ENCODE measurements around the gene KRTAP9-9. TPM values are rescaled to one million over a fixed set of nuclear protein-coding genes. Genes with fewer than 3 reads are reported as not detected.

The KRTAP9-9 gene
- total RNA-seq, result not detected

DNA sequence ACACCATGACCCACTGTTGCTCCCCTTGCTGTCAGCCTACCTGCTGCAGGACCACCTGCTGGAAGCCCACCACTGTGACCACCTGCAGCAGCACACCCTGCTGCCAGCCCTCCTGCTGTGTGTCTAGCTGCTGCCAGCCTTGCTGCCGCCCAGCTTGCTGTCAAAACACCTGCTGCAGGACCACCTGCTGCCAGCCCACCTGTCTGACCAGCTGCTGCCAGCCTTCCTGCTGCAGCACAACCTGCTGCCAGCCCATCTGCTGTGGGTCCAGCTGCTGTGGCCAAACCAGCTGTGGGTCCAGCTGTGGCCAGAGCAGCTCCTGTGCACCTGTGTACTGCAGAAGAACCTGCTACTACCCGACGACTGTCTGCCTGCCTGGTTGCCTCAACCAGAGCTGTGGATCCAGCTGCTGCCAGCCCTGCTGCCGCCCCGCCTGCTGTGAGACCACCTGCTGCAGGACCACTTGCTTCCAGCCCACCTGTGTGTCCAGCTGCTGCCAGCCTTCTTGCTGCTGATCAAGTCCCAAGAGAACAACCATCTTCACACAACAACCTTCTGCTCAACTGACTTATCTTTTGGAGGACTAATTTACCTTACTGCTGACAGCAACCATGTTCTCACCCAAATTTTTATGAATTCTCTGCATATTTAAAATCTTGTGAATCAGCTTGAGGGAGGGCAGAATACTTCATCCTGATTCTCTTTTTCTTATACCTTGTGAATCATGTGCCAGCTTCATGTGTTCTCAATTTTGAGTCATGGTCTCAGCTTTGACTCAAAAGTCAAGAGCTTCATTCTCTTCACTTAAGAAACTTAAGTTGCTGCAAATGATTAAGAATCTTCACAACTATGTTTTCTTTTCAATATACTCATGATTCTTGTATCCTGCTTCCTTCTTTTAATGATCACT lies at the start of gene KRTAP9-9:
Gene KRTAP9-9, plus strand, starts transcription at position 4 of the 910 bp plus-strand sequence.

GRCh38 chr17:41226598-41227095 lies 28.5 kb upstream of the KRTAP9-9 start, which contains the start of gene KRTAP9-2:
Gene KRTAP9-2 (plus strand): TSS chr17:41226648. CDS start chr17:41226655, 7 bp downstream.

GRCh38 chr17:41232399-41233105 lies 22.6 kb upstream of the KRTAP9-9 start, which contains the start of gene KRTAP9-3:
Gene KRTAP9-3 (plus strand): TSS chr17:41232449. CDS start chr17:41232502, 53 bp downstream.

DNA sequence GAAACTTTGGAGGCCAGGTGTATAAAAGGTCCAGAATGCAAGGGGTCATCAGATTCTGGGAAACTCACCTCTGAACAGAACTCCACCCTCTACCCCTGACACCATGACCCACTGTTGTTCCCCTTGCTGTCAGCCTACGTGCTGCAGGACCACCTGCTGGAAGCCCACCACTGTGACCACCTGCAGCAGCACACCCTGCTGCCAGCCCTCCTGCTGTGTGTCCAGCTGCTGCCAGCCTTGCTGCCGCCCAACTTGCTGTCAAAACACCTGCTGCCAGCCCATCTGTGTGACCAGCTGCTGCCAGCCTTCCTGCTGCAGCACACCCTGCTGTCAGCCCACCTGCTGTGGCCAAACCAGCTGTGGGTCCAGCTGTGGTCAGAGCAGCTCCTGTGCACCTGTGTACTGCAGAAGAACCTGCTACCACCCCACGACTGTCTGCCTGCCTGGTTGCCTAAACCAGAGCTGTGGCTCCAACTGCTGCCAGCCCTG lies 17.2 kb upstream of the KRTAP9-9 start, which contains the start of gene KRTAP9-8:
Gene KRTAP9-8, plus strand, starts transcription at position 51 of the 489 bp plus-strand sequence. Its CDS starts 53 bp downstream, at position 104.

GRCh38 chr17:41249637-41250240 lies 5.4 kb upstream of the KRTAP9-9 start, which contains the start of gene KRTAP9-4:
Gene KRTAP9-4 (plus strand): TSS chr17:41249687. CDS start chr17:41249721, 34 bp downstream.

GRCh38 chr17:41265078-41265477 lies 9.9 kb downstream of the KRTAP9-9 start, which contains the start of gene KRTAP9-6:
Gene KRTAP9-6 (plus strand): TSS chr17:41265378. CDS start chr17:41265378, 0 bp downstream.

GRCh38 chr17:41275648-41276190 lies 20.5 kb downstream of the KRTAP9-9 start, which contains the start of gene KRTAP9-7:
Gene KRTAP9-7 (plus strand): TSS chr17:41275698. CDS start chr17:41275698, 0 bp downstream.

DNA sequence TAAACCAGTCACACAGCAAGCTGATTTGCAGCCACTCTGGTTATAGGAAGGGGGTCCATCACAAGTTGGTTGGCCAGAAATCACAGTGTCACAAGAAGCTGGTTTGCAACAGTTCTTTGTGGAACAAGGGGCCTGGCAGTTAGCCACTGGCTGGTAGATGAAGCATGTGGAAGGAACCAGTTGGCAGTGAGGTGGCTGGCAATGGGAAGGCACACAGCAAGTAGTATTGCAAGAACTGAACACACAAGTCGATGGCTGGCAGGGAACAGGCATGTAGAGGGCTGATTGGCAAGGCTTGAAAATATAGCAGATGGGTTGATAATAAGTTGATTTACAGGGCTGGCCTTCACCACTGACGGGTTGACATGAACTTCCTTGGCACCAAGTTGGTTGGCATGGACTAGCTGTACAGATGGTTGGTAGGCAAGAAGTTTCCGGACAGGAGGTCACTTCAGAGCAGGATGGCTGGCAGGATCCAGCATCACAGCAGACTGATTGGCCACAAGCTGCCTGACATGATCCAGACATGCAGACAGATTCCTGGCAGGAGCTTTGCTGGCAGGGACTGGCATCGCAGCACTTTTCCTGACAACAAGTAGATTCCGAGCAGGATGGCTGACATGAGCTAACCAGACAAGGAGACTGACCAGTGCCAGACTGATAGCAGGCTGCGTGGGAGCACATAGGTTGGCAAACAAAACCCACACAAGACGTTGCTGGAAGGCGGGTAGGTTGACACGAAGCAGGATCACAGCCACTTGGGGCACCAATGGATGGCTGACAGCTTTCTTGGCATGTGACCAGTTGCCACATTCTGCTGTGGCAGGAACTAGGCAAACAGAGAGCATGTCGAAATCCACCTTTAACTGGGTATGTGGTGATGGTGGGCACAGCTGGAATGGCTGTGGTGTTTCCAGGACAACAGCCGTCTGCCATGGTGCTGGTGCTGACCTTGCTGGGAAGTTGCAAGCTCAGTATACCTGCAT lies 47.0 kb downstream of the KRTAP9-9 start, which contains the start of gene KRTAP29-1:
Gene KRTAP29-1, minus strand, starts transcription at position 936 of the 986 bp plus-strand sequence. Its CDS starts 0 bp downstream, at position 936.

Other genes starting within 250 kb of the KRTAP9-9 start
- not detected for gene KRTAP3-1, start 246.3 kb upstream of the KRTAP9-9 start, total RNA-seq
- gene KRTAP1-5, start 228.2 kb upstream of the KRTAP9-9 start, total RNA-seq, result not detected
- gene KRTAP1-4, start 225.2 kb upstream of the KRTAP9-9 start, total RNA-seq, result not detected
- gene KRTAP1-3, start 220.5 kb upstream of the KRTAP9-9 start, total RNA-seq, result not detected
- not detected for gene KRTAP1-1, start 213.9 kb upstream of the KRTAP9-9 start, total RNA-seq
- not detected for gene KRTAP2-1, start 208.1 kb upstream of the KRTAP9-9 start, total RNA-seq
- not detected for gene KRTAP2-2, start 200.2 kb upstream of the KRTAP9-9 start, total RNA-seq
- gene KRTAP2-3, start 195.3 kb upstream of the KRTAP9-9 start, total RNA-seq, result not detected
- gene KRTAP2-4, start 189.5 kb upstream of the KRTAP9-9 start, total RNA-seq, result not detected
- gene KRTAP4-7, start 171.2 kb upstream of the KRTAP9-9 start, total RNA-seq, result not detected
- not detected for gene KRTAP4-8, start 157.2 kb upstream of the KRTAP9-9 start, total RNA-seq
- not detected for gene KRTAP4-16, start 153.2 kb upstream of the KRTAP9-9 start, total RNA-seq
- gene KRTAP4-9, start 150.0 kb upstream of the KRTAP9-9 start, total RNA-seq, result not detected
- gene KRTAP4-11, start 137.0 kb upstream of the KRTAP9-9 start, total RNA-seq, result not detected
- not detected for gene KRTAP4-12, start 131.2 kb upstream of the KRTAP9-9 start, total RNA-seq
- gene KRTAP4-6, start 114.8 kb upstream of the KRTAP9-9 start, total RNA-seq, result not detected
- not detected for gene KRTAP4-5, start 105.6 kb upstream of the KRTAP9-9 start, total RNA-seq
- gene KRTAP4-4, start 94.6 kb upstream of the KRTAP9-9 start, total RNA-seq, result not detected
- gene KRTAP4-3, start 87.2 kb upstream of the KRTAP9-9 start, total RNA-seq, result not detected
- gene KRTAP4-2, start 77.2 kb upstream of the KRTAP9-9 start, total RNA-seq, result not detected
- not detected for gene KRTAP4-1, start 70.5 kb upstream of the KRTAP9-9 start, total RNA-seq
- not detected for gene KRTAP9-1, start 65.5 kb upstream of the KRTAP9-9 start, total RNA-seq
- gene KRTAP9-2, start 28.7 kb upstream of the KRTAP9-9 start, total RNA-seq, result not detected
- not detected for gene KRTAP9-3, start 22.9 kb upstream of the KRTAP9-9 start, total RNA-seq
- gene KRTAP9-8, start 17.4 kb upstream of the KRTAP9-9 start, total RNA-seq, result not detected
- not detected for gene KRTAP9-4, start 5.7 kb upstream of the KRTAP9-9 start, total RNA-seq
- not detected for gene KRTAP9-6, start 10.0 kb downstream of the KRTAP9-9 start, total RNA-seq
- not detected for gene KRTAP9-7, start 20.3 kb downstream of the KRTAP9-9 start, total RNA-seq
- gene KRTAP29-1, start 47.5 kb downstream of the KRTAP9-9 start, total RNA-seq, result under 1 TPM in 1 of 2 experiments, not detected in 1; 0.20 TPM
- gene KRTAP16-1, start 53.9 kb downstream of the KRTAP9-9 start, total RNA-seq, result under 1 TPM in 1 of 2 experiments, not detected in 1; 0.14 TPM
- not detected for gene KRTAP17-1, start 60.3 kb downstream of the KRTAP9-9 start, total RNA-seq
- gene KRT33A, start 95.4 kb downstream of the KRTAP9-9 start, total RNA-seq, result not detected
- gene KRT33B, start 114.4 kb downstream of the KRTAP9-9 start, total RNA-seq, result not detected
- not detected for gene KRT34, start 126.9 kb downstream of the KRTAP9-9 start, total RNA-seq
- gene KRT31, start 142.2 kb downstream of the KRTAP9-9 start, total RNA-seq, result not detected
- not detected for gene KRT37, start 169.2 kb downstream of the KRTAP9-9 start, total RNA-seq
- not detected for gene KRT38, start 185.6 kb downstream of the KRTAP9-9 start, total RNA-seq
- not detected for gene KRT32, start 212.0 kb downstream of the KRTAP9-9 start, total RNA-seq
- gene KRT35, start 225.8 kb downstream of the KRTAP9-9 start, total RNA-seq, result not detected
- not detected for gene KRT36, start 234.5 kb downstream of the KRTAP9-9 start, total RNA-seq

Data from activated naive CD4-positive, alpha-beta T cell treated with anti-CD3 and anti-CD28 coated beads, Interleukin-2, amount 10 ng/mL, durations not matched to agents 5 hours and 36 hours (primary cell).